Right lung (tissue), 5 donors: ENCODE results near the gene CFAP65. TPM values are rescaled to one million over a fixed set of nuclear protein-coding genes. Genes with fewer than 3 reads are reported as not detected.

Source experiments
- DNase-seq, 2 donors: peaks; one replicate each; pipeline ENCODE4 v3.0.0-alpha.2; 2013
- polyA plus RNA-seq, 5 donors: library from polyadenylated mRNA; unstranded; fragments of 120-200 nt; gene quantifications; one replicate each; pipeline versions ENCODE4 v1.2.1 to v1.2.3, GENCODE V29; 2013; ENCODE audit warnings: inconsistent platforms in 1 of 5, low replicate concordance in 1 of 5; ENCODE audit not compliant: insufficient read length in 5 of 5, insufficient read depth in 1 of 5

CFAP65 gene
- polyA plus RNA-seq, 5 donors = 0.60 to 4.5 (median 3.1) TPM

DNA sequence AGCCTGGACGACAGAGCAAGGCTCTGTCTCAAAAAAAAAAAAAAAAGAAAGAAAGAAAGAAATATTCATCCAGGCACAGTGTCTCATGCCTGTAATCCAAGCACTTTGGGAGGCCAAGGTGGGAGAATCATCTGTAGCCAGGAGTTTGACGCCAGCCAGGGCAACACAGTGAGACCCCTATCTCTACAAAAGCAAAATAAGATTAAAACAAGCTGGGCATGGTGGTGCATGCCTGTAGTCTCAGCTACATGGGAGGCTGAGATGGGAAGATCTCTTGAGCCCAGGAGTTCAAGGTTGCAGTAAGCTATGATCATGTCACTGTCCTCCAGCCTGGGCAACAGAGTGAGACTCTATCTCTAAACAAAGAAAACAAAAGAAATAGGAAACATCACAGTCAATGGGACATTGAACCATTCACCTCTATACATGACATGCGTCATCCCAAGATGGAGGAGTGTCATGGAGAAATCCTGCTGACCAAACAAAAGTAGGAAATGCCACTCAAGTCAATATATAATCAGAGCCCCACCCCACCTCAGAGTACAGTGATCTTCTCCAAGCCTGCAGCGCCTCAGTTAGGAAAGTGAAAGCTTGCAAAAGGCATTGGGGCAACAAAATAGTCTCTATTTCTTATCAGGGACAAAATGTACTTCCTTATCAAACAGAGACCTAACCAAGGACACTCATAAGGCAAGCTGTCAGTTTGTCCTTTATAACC is 66.1 kb downstream of the CFAP65 start:
- no peak for DNase-seq

DNA sequence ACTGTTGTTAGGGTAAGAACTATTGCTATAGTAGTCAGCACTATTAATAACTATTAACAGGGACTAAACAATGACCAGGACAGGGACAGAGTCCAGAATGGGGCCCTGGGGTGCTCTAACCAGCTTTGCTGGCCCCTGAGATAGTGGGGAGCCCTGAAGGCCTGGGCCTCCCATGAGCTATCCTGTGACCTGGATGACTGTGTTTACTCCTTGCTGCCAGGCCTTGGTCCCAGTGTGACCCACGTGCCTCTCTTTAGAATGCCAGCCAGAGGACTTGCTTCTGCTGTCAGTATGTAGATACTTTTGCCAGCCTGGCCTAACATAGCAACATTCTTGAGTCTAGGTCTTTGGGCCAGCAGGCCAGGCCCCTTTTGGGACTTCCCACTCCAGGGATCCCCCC is 70.4 kb downstream of the CFAP65 start:
- DNase-seq = no peak

DNA sequence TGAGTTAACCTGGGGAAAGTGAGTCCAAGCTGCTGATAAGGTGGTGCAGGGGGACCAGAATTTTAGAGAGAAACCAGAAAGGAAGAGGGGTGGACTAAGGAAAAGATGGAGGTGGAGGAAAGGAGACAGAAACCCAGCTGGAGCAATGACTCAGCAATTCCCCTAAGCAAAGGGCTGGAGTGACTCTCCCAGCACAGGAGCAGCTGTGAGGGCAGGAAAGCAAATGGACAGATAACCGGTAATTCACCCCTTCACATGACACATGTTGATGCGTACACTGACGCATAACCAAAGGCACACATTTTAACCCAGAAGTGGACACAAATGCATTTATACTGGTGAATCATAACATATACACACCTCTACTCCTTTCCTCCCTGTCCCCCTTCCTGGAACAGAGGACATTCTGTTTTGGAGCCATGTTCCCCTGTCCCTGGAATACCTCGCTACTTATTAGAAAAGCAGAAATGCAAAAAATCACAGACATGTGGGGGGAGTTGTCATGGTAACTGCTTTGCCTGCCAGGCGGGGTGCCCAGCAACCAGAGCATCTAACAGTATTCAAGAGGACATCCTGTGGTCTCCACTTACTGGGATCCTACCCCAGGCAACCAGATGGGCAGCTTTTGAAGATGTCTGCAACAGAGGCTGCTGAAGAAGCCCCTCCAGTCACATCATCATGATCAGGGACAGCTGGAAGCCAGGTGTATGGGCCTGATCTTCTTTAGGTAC is 77.1 kb downstream of the CFAP65 start:
- DNase-seq = no peak

DNA sequence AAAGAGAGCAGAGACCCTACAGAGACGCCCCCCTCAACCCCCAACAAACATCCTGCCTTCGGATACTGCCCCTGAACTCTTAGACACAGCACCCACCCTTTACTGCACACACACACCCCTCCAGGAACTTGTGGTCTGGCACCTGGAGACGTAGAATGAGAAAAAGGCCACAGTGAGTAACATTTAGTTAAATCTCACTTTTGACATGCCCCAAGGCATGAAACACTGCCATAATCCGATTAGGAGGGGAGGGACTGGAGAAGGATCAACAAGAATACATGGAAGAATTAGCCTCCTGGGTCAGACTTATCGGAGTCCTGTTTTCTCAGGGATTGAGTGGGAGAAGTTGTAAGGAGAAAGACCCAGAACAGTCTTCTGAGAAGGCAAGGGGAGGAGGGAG is 77.7 kb downstream of the CFAP65 start:
- no peak for DNase-seq

DNA sequence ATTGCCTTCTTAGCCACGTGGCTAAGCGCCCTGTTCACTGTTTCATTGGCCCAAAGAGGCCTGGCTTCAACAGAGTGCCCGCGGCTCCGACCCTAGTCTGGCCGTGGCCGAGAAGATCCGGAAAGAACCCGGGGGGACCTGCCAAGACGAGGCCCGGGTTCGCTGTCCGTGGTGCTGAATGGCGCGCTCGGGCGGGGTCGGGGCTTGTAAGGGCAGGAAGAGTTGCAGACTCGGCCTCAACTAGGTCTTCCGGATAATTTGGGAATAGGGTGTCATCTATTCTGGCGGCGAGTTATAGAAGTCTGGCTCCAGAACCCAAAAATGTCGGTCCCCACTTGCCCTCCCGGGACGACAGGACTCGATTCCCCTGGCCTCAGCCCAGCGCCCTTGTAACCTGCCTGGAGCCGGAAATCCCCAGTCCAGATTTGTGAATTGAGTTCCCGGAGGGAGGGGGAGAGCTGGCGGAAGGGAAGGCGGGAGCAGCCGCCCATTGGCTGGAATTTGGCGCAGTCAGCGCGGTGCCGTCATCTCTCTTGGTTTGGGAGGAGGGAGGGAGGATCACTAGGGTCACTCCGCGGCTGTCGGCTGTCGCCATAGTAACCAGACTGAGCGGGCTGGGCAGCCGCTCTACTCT is 78.3 kb downstream of the CFAP65 start:
- DNase-seq = peak; percentile 56 to 61

DNA sequence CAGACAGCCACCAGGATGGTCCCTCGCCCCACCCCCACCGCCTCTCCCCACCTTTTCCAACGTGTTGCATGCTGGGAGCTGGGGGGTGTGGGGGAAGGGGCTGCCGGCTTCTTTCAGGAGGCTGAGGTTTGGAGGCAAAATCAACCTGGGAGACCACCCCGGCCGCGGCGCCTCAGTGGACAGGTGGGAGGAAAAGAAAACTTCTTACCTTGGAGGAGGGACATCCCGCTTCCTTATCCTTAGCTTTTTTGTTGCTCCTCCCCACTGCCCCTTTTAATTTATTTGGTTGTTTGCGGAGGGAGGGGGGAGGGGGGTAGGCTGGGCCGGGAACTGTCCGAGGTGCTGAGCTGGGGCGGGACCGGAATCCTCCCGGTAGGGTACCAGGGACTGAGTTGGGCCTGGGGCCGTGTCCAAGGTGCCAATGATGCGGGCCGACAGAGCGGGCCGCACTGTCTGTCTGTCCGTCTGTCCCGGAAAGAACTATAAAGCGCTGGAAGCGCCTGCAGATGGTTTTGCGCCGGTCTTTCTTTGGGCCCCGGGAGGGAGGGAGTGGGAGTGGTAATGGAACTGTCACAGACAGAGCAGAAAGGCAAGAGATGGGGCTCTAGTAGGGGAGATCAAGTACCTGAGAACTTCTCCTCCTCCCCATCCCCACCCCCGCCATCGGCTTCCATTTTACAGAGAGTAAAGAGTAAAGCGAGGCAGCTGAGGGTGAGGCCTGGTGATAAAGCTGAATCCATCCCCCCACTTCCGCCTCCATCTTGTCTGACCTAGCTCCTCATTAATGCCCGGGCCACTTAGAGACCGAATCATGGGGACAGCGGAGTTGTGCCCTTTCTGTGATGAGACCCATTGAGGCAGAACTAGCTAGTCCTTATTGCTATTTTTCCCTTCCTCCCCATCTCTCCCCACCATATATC is 79.4 kb downstream of the CFAP65 start:
- no peak for DNase-seq

DNA sequence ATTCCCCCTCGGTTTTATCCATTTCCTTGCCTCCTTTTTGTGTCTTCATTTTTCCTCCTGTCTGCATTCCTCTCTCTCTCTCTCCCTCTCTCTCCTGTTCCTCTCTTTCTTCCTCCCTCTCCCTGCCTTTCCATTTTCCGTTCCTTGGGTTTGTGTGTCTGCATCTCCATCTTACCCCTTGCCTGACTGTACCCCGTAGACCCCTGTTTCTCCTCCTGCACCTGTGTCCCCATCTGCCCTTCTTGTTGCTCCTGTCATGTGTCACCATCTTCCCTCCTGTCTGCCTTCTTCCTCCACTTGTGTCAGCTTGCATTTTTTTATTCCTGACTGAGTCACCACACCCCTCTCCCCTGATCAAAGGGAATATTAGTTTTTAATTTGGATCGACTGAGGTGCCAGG is 80.1 kb downstream of the CFAP65 start:
- no peak for DNase-seq

DNA sequence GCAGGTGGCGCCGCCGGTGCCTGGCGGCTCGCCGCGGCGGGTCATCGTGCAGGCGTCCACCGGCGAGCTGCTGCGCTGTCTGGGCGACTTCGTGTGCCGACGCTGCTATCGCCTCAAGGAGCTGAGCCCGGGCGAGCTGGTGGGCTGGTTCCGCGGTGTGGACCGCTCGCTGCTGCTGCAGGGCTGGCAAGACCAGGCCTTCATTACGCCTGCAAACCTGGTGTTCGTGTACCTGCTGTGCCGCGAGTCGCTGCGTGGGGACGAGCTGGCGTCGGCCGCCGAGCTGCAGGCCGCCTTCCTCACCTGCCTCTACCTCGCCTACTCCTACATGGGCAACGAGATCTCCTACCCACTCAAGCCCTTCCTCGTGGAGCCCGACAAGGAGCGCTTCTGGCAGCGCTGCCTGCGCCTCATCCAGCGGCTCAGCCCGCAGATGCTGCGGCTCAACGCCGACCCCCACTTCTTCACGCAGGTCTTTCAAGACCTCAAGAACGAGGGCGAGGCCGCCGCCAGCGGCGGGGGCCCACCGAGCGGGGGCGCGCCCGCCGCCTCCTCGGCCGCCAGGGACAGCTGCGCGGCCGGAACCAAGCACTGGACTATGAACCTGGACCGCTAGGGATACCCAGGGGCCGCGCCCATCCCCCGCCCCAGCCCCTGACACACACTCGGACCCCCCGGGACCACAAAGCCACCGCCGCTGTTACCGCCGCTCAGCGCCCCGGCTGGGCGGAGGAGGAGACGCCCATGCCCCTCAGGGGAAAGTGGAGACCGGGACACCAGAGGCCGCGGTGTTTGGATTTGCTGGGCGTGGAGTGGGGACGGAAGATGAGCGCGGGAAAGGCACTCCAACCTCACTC is 80.8 kb downstream of the CFAP65 start:
- DNase-seq = no peak

DNA sequence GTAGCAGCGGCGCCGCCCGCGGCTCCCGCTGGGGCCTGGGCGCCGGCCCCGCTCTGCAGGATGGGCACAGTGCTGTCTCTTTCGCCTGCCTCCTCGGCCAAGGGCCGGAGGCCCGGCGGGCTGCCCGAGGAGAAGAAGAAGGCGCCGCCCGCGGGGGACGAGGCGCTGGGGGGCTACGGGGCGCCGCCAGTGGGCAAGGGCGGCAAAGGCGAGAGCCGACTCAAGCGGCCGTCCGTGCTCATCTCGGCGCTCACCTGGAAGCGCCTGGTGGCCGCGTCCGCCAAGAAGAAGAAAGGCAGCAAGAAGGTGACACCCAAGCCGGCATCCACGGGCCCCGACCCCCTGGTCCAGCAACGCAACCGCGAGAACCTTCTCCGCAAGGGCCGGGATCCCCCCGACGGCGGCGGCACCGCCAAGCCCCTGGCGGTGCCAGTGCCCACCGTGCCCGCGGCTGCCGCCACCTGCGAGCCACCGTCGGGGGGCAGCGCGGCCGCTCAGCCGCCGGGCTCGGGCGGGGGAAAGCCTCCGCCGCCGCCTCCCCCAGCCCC is 81.5 kb downstream of the CFAP65 start:
- no peak for DNase-seq

DNA sequence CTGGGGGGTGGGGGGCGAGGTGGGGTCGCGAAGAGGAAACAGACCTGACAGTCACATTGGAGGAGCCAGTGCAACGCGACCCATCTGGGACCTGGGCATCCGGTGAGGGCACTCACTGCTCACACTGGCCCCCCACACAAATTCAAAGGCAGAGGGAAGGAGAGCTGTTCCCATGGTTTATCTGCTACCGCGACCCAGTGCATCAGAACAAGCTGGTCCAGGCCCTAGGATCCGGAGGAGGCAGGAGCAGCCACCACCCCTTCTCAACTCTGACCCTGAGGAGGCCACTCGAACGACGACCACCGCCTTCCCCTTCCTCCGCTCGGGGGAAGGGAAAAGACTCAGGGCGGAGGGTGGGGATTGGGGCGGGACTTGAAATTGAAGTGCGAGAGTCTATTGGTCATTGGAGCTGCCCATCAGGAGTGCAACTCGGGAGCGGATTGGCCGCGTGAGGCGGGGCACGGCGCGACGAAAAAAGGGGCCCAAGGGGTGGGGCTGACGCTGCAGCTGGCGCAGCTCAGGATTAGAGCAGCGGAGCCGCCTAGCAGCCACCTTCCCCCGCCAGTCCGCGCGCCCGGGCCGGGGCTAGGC is 82.1 kb downstream of the CFAP65 start, which contains the start of gene CDK5R2:
Gene CDK5R2 (plus strand): TSS at position 526 of the 591 bp plus-strand sequence. CDS start 155 bp downstream, outside the sequence.
- DNase-seq = peak; percentile 74 to 82

DNA sequence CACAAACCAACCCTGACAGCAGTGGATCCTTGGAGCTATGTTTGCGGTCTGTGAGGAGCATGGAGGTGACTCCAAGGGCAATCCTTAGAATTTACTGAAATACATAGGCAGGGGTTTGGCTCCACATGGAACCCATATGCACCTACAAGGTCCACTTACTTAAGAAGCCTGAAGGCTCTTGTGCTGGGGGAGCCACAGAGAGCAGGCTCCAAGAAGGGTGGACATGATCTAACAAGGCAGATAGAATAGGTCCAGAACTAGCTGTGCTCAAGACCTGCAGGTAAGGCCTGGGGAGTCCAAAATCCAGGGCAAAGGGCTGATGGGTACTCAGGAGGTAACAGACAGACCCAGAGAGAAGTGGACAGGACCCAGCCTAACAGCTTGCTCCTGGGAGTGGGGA is 83.0 kb downstream of the CFAP65 start:
- no peak for DNase-seq

DNA sequence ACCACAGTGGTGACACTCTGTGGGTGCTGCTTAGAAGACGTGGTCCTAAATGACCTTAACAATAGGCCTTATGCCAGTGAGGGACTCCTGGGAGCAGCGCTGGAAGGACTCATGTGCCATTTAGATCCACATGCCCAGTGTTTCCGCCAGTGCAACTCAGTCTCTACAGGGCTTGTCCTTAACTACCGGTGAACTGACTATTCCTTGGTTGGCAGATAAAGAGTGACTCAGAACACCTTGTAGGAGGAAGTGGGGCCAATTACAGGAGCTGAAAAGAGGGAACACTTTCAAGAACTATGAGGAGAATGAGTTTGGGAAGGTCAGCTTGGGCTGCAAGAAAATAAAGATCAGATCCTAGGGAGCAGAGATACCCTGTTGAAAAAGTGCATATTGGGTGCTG is 83.6 kb downstream of the CFAP65 start:
- no peak for DNase-seq

DNA sequence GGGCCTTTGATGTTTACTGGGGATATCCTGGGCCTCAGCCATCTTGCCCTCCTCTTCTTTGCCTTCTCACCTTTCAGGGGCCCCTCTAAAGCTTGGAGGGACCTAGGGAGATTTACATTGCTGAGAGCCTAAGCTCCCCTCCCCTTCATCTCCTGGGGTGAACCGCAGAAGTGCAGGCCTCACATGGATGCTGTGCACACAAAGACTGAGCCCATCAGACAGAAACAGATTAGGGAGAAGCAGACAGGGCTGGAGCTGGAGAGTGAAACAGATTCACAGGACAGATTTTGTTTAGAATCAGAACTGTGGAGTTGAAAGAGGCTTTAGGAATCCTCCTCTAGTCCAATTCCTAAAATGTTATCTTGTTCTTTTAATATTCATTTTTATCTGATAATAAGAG is 85.3 kb downstream of the CFAP65 start:
- DNase-seq = no peak

DNA sequence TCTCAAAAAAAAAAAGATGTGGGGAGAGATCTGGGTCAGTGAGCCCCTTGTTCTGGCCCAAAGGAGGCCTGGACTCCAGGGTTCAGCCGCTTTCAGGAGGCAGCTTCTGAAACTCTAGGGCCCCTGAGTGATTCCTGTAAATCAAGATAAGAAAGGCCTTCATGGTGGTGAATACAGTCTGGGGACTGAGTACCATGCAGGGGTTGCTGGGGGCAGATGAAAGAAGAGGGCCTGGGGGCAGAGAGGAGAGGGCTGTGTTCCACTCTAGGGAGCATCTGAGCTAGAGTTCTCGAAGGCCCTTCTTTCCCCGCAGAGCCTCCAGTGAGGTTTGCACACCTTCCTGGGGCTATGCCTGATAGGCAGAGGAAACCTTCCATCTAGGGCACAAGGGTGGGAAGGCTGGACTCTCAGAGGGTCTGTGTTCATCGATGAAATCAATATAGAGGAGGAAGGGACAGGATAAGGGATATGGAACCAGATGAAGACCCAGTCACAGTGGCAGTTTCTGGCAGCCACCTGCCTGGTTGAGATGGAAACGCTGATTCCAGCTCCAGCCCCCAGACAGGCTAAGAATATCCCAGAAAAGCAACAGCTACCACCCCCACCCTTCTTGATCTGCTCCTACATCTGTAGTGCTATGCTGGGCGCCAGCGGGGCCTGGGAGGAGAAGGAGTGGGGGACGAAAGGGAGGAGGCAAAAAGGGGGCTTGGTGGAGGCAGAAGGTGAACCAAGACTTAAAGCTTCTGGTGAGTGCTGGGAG is 86.6 kb downstream of the CFAP65 start:
- DNase-seq = no peak

DNA sequence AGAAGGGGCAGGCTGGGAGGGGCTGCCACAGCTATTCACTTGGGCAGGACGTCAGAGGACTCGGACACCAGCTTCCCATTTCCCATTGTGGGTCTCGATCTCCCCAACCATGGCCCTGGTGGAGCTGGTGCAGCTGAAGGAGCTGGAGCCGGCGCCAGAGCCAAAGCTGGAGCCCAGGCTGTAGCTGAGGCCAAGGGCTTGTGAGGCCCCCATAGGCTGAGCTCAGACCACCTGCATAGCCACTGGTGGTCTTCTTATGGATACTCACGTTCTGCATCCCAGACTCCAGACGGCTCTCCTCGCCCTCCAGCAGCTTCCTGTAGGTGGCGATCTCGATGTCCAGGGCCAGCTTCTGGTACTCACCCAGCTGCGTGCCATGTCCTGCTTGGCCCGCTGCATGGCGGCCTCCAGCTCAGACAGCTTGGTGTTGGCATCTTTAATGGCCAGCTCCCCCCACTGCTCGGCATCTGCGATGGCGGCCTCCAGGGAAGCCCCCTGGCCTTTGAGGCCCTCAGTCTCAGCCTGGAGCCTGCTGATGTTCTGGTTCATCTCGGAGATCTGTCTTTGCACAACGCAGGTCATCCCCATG is 87.9 kb downstream of the CFAP65 start:
- DNase-seq = no peak
